DOHH2 (cell line): Measurements from ENCODE around the gene ATG10.

ENCODE experiments used
- EZH2phosphoT487 ChIP-seq: fragments of 200-600 bp; sonication (generic); IDR thresholded peaks from 2 replicates; pipeline ENCODE4 v1.6.1; 2017; ENCODE audit warnings: borderline replicate concordance, mild to moderate bottlenecking, antibody characterized with exemption, low read length, moderate library complexity, mixed read lengths
- TF ChIP-seq, protein P1 (sequence below): fragments of 200-600 bp; sonication (generic); IDR thresholded peaks from one replicate; pipeline ENCODE4 v1.5.1; 2014; ENCODE audit warnings: antibody characterized with exemption, mild to moderate bottlenecking, low read depth, low read length; ENCODE audit not compliant: poor library complexity, severe bottlenecking

GRCh38 chr5:82119889-82120288 lies 148.1 kb downstream of the ATG10 start:
- TF ChIP-seq, protein P1, sequence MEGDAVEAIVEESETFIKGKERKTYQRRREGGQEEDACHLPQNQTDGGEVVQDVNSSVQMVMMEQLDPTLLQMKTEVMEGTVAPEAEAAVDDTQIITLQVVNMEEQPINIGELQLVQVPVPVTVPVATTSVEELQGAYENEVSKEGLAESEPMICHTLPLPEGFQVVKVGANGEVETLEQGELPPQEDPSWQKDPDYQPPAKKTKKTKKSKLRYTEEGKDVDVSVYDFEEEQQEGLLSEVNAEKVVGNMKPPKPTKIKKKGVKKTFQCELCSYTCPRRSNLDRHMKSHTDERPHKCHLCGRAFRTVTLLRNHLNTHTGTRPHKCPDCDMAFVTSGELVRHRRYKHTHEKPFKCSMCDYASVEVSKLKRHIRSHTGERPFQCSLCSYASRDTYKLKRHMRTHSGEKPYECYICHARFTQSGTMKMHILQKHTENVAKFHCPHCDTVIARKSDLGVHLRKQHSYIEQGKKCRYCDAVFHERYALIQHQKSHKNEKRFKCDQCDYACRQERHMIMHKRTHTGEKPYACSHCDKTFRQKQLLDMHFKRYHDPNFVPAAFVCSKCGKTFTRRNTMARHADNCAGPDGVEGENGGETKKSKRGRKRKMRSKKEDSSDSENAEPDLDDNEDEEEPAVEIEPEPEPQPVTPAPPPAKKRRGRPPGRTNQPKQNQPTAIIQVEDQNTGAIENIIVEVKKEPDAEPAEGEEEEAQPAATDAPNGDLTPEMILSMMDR: no peak
- no peak for TF ChIP-seq EZH2phosphoT487
